Measurements from ENCODE around the gene PMIS2.

Gene PMIS2
- 0 to 0.39 (median 0) reads per million in 3 experiments for total RNA-seq

DNA sequence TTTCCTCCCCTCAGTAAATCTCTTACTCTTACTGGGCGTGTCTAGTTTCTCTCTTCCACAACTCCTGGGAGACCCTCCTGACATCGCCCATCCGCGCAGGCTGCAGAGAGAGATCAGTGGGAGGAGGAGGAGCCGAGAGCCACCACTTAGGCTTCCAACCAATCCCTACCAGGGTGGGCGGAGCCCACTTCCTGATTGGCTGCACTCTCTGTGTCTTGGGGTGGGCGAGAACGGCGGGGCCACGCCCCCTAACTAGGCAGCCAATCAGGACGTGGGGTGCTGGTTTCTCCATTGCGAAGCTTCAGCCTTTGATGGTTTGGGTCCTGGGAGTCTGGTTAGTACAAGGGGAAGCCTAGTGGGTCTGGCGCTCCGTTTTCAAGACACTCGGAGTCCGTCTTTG lies at the start of gene PMIS2:
PMIS2 (plus strand) TSS at position 326 of the 400 bp plus-strand sequence. CDS start 87 bp downstream, outside the sequence.
- no peak for DNase-seq

DNA sequence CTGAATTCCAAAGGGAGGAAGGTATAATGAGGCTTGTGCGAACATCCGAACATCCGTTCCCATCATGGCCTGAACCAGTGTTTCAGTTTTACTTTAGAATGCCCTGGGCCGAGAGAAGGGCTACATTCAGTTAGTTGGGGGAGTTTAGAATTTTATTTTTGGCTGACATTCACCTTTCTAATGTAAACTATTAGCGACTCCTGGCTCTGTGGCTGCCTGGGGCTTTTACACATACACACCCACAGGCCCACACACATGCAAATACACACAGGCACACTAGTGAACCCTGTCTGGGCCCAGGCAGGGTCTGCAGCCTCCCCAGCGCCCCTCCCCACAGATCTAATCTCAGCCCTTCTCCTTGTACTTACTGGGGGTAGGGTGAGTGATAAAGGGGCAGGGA lies 46.7 kb upstream of the PMIS2 start:
- DNase-seq = no peak

DNA sequence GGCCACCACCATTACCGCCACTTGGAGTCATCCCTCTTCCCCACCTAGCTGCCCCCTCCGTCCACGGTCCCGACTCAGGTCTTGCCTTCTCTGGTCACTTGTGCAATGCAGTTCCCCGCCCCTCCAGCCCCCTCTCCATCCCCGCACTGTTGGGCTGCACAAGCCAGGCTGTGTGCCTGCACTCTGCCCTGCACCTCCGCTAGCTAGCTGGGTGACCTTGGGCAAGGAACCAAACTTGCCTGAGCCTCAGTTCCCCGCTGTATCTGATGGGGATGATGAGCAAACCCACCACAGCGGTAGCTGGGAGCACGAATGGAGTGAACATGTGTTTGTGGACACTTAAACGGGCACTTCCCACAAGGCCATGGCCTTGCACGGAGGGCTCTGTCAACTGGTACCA lies 46.1 kb upstream of the PMIS2 start:
- DNase-seq = no peak

DNA sequence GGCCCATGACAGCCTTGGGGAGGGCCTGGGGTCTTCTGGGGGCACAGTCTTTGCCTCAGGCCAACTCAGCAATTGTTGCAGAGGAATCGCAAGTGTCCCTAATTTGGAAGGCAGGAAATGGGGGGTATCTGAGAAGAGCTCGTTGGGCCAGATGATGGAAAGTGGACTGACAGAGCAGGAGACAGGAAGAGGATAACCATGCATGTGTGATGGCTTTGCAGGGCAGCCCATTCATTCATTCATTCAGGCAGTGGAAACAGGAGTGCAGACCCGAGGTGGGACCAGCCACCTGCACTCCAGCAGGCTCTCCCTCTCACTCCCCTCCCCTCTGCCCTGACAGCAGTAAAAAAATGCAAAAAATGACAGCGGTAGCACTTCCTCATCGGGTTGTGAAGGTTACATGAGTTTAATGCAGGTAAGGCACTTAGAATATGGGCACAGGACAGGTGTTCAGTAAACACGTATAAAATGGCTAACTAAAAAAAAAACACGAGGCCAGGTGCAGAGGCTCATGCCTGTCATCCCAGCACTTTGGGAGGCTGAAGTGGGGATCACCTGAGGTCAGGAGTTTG lies 45.5 kb upstream of the PMIS2 start:
- no peak for DNase-seq

DNA sequence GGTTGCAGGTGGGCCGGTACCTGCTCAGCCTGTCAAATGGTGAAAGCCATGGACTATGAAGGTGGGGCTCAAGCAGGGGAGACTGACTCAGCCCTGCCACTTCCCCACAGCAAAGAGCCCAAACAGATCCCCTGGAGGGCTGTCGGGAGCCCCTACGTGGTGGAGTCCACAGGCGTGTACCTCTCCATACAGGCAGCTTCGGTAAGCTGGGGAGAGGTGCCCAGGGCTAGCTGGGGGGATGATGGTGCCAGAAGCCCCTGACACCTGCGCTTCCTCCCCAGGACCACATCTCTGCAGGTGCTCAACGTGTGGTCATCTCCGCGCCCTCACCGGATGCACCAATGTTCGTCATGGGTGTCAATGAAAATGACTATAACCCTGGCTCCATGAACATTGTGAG lies 43.8 kb upstream of the PMIS2 start:
- DNase-seq = no peak

DNA sequence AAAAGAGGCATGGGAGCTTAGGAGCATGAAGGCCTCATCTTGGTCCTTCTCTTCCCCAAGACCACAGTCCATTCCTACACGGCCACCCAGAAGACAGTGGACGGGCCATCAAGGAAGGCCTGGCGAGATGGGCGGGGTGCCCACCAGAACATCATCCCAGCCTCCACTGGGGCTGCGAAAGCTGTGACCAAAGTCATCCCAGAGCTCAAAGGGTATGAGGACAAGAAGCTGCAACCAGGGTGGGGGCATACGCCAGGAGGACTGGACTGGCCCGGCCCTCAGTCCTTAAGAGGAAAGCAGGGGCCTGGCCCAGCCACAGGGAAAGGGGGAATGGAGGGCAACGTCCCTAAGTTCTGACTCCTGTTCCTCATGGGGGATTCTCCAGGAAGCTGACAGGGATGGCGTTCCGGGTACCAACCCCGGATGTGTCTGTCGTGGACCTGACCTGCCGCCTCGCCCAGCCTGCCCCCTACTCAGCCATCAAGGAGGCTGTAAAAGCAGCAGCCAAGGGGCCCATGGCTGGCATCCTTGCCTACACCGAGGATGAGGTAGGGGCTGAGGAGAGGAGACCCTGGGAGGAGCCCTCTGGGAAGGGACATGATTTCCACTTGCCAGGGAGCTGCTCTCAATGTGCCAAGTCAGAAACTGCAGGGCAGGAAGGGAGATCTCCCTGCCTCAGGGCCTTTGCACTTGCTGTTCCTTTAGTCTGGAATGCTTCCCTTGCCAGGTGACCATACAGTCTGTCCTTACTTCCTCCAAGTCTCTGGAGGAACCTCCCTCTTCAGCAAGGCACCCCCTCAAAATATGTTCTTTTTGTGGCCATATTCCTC lies 42.5 kb upstream of the PMIS2 start:
- no peak for DNase-seq

DNA sequence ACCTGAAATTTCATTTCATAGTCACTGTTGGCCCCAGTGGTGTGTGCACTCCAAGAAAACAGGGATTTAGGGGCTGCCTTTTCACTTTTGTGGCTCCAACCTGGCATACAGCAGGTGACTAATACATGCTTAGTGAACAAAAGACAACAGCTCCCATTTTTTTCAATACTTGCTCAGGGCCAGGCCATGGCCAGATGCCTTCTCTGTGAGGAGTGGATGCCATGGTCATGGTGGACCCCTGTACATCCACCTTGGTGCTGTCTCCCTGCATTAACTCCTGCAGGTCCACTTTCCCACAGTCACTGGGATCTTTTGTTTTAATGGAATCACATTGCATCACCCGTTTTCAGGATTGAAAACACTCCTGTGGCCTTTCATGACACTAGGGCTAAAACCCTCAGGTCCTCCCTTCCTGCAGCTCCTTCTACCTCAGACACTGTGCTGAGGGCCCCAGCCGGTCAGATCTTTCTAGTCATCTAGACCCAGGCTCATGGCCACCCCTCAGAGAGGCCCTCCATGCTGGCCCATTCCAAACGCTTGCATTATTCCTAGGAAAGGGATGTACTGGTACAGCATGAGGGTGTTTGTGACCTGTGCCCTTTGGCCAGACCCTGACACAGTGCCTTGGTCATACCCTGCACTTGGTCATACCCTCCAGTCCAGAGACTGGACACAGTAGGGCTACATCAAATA lies 41.7 kb upstream of the PMIS2 start:
- no peak for DNase-seq

DNA sequence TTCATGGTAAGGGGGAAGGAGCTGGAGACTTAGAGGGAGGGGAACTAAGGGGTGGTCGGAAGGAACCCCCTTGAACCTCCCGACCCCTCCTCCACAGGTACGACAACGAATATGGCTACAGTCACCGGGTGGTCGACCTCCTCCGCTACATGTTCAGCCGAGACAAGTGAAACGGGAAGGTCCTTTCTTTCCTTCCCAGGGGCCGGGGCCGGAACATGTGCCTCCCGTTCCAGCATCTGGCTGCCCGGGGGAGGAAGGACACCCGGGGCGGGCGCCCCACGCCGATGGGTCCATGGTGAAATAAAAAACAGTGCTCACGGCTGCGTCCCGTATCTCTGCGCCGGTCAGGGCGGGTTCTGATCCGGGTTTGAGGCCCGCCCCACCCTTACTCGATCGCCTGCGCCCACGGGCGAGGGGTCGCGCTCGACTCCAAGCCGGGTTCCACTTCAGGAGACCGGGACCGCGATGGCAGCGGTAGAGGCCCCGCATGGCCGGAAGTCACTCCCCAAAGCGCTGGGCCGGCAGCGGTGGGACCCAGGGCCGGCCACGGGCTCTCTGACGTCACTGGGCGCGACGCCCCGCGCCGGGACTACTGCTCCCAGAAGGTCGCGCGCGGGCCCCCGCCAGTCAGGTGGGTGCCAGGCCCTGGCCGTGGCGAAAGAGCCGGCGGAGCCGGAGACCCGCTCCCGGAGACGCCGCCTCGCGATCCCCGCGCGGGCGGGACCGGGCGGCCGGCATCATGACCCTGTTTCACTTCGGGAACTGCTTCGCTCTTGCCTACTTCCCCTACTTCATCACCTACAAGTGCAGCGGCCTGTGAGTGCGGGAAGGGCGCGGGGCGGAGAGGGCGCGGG lies 40.7 kb upstream of the PMIS2 start, which contains the start of gene TMEM147:
TMEM147 (plus strand) TSS at position 626 of the 854 bp plus-strand sequence; CDS start at position 740, 114 bp downstream.
- peak; percentile 69 for DNase-seq

DNA sequence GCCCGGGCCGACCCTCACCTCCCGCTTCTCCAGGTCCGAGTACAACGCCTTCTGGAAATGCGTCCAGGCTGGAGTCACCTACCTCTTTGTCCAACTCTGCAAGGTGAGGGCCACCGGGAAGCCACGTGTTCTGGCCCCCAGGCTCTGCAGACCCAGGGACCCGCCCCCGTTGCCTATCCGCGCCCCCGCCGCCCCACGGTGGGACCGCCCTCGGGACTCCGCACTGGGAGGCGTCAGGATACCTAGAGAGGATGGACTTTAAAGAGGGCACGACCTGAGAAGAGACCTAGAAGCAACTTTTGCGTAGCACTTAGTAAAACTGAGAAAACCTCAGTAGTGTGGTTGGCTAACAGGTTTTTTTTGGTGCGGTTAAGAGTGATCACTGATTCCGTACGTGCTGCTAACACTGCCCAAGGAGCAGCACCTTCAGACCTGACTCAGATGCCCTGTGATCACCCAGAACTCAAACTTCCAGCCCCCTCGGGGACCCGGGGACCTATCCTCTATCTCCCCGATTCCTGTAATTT lies 40.1 kb upstream of the PMIS2 start:
- DNase-seq = peak; percentile 34

DNA sequence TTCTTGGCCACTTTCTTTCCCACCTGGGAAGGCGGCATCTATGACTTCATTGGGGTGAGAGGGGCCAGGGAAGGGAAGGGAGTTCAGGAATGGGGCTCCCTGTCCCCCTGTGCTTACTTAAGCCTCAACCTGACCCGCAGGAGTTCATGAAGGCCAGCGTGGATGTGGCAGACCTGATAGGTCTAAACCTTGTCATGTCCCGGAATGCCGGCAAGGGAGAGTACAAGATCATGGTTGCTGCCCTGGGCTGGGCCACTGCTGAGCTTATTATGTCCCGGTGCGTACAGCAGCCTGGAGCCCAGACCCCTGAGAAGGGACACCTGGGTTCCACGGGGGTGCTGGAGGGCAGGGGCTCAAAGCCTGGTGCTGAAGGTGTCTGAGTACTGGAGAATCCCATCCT lies 39.4 kb upstream of the PMIS2 start:
- DNase-seq = no peak

DNA sequence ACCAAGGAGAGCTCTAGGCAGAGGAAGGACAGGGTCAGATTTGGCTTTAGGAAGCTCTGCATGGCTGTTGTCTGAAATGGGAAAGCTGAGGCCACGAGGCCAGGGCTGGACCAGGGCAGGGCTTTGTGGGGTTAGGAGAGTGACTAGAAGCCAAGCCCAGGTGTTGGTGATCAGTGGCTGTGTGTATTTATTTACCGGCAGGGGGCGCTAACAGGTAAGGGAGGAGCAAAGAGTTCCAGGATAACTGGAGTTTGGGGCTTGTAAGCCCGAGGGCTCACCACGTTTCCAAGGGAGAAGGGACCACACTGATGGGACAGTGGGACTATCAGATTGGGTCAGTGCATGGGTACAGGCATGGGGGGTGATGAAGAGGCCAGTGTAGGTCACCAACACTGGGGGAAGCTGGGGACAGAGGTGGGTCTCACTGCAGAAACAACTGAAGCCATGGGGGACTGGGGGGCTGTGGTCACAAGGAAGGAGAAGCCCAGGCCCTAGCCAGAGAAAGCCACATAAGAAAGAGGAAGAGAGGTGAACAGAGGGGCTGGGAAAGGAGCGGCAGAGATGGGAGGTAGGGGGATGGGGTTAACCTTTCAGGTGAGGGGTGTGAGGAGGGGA lies 36.7 kb upstream of the PMIS2 start:
- DNase-seq = peak; percentile 62

DNA sequence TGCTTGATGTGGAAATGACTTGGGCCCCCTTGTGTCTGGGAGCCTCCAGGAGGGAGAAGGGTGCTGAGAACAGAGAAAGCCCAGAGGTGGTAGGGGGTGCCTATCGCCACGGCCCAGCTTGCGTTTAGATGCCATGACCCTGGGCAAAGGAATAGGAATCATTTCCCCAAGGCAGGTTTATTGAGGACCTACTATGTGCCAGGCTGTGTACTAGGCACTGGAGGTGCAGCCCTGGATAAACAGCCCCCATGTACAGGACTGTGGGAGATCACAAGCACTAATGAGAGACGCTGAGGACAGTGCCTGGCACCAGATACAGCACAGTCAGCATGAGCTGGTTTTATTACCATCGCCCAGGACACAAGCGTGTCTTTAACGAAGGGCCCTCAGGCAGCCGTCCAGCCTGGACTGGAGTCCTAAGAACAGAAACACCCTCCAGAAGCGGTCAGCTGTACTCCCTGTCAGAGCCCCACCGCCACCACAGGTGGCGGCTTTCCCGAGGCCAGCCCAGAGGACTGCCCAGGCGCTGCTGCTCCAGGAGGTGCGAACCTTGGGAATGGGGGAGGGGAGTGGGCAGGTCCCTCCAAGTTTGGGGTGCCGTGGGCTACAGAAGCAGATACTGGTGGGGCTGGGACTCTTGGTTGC lies 36.0 kb upstream of the PMIS2 start:
- DNase-seq = no peak

DNA sequence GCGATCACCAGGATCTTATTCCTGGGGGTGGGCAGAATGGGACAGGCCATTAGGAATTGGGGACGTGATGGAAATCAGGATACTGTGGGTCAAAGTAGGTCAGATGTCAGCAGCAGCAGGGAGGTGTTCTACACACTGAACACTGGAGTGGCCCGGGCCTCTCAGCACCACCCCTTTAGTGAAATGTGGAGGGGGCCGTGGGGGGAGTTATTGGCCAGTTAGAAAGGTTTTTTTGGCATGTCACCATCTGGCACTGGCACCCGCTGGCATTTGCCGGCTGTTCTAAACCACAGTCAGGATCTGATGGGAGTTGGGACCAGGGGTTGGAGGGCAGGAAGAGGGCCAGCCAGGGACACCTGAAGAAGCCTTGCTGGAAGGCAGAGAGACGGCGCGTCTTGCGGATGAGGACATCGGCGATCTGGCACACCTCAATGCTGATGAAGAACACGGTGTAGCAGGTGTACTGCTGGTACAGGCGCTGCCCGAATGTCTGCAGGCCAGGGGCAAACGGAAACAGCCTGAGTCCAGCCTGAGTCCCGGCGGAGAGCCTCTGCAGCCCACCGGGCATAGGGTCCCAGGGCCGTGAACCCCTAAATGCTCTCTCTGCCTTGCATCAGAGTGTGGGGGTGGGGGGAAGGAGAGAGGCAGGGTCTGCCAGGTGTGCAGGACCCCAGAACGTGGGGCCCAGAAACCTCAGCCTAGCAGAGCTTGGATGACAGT lies 34.7 kb upstream of the PMIS2 start:
- no peak for DNase-seq

DNA sequence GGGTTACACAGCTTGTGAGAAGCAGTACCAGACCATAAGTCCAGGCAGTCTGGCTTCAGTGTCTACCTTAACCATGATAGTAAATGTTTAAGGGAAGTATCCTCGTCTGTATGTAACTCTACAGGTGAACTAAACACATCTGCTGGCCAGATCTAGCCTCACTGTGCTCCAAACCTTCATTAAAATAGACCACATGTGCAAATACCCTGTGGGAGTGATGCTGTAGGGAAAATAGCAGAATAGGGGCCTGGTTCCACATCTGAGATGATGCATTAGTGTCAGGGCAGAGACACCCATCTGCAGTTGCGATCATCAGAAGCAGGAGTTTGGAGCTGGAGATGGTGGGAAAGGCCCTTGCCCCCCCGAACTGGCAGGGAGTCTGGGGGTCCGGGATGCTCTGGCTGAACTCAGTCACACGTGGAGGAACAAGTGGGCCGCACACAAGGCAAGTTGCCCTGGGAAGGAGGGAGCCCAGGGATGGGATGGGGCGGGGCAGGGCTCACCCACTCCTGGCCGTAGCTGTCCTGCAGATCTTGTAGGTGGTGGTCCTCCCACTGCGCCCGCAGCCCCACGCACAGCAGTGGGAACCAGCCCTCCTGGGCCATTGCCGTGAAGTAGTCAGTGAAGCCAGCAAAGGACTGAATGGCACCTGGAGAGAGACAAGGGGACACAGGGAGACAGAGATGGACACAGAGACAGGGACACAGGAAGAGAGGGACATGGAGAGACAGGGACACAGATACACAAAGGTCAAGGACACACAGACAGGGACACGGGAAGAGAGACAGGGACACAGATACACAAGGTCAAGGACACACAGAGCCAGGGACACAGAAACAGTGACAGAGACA lies 33.2 kb upstream of the PMIS2 start:
- no peak for DNase-seq

DNA sequence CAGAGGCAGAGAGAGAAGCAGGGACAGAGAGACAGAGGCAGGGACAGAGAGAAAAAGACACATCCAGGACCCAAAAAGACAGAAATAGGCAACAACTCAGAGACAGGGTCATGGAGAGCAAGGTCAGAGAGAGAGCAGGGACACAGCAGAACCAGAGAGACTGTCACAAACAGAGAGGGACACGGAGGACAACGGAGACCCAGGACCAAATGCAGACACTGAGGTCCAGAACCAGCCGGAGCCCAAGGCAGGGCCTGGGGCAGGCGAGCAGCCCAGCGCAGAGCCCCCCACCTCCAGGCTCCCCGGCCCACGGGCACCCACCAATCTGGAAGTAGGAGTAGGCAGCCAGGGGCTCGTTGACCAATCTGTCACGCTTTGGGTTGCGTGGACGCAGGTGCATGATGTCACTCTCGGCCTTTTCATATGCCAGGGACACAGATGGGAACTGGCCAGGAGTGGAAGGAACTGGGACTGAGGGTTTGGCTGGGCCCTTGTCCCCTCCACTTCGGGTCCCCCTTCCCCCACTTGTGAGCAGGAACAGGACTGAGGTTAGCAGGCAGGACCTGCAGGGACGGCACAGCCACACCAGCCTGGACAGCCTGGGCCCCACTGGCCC lies 32.5 kb upstream of the PMIS2 start:
- DNase-seq = no peak

DNA sequence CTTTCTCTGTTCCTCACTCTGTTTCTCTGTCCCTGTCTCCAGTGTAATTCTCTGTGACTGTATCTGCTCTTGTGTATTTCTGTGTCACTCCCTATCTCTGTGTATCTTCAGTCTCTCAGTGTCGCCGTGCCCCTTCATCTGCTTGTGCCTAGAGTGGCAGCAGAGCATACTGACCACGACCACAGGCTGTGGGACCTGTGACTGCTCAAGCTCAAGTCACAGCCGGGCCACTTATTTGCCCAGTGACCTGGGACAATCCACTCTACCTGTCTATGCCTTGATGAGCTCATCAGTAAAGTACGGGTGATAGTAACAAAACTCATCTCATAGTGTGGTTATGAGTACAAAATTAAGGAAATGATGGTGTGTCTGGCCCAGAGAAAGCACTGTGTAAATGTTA lies 31.9 kb upstream of the PMIS2 start:
- no peak for DNase-seq

DNA sequence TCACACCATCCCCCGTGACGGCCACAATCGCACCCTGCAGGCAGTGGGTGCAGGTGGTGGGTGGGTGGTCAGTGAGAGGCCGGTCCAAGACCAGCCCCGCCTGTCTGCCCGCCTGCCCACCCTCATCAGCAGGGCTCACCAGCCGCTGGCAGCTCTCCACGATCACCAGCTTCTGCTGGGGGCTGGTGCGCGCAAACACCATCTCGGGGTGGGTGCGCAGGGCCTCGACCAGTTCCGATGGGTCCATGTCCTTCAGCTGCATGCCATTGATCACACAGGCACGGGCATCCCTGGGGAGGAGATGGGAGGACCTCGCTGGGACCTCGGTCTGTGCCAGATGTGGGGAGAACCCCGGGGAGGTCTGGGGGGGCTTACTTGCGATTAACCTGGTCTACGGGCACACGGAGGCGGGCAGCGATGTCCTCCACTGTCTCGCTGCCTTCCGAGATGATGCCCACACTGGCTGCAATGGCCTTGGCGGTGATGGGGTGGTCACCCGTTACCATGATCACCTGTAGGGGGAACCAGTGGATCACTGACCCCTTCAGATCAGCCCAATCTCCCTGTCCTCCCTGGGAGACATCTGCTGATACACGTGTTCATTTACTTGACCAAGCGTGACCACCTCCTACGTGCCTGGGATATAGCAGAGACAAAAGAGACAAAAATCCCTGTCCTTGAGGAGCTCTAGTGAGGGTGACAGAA lies 30.5 kb upstream of the PMIS2 start:
- no peak for DNase-seq

DNA sequence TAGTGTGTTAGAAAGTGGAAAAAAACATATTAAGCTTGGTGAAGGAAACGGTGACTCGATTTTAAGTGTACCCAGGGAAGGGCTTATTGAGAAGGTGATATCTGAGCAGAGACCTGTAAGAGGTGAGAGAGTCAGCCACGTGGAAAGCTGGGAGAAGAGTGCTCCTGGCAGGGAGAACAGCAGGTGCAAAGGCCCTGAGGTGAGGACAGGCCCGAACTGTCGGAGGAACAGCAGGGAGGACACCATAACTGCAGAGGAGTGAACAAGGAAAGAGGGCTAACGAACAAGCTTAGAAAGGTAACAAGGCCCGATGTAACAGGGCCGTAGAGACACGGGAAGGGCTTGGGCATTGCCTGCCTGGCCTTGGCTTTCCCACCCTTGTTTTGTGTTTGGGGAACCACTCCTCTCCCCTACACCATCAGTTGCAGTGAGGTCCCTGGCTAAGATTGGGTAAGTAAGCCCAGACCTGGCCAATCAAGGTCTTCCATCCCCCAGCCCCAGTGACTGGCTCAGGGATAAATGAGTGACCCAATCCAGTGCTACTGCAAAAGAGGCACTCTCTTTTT lies 29.9 kb upstream of the PMIS2 start:
- no peak for DNase-seq

Data from central memory CD4-positive, alpha-beta T cell (primary cell).